ENCODE results near the gene S100A11. TPM values are rescaled to one million over a fixed set of nuclear protein-coding genes. Genes with fewer than 3 reads are reported as not detected.

The S100A11 gene
- polyA plus RNA-seq, 1 of the 3 experiments (the other 2 are of a cell fraction): 736 TPM

DNA sequence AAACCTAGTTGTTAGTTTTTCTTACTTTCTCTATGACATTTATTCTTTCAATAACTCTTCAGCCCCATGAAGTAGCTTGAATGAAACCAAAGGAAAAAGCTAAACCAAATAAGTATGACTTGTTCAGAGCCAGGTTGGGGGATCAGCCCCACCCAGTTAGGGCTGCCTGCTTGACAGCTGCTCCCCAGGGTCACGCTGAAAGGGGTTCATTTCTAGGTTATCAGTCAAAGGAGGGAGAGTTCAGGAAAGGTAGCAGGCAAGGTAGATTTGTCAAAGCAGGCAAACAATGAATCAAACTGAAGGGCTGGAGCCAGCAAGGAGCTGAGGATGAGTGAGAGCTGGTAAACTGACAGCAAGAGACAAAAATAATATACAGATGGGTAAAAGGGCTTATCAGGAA lies 3.1 kb upstream of the S100A11 start:
- H3K9me3 ChIP-seq: no peaks in the 10 kb centered on the region
- no peaks in the 10 kb centered on the region for H3K9me2 ChIP-seq
- peaks cover 13% of the 10 kb centered on the region for H3F3A ChIP-seq (replicated peaks; ENCODE audit: insufficient read depth)
- no peak overlapping the region for H3K9ac ChIP-seq
- no peak for DNase-seq
- no peaks in the 10 kb centered on the region for H4K20me1 ChIP-seq (ENCODE audit: insufficient read depth)
- TF ChIP-seq JUND (IDR thresholded peaks at IDR 0.05) (no peak), MEF2A (IDR thresholded peaks at IDR 0.05; ENCODE audit: borderline replicate concordance, low read depth) (no peak), TAF1 (IDR thresholded peaks at IDR 0.05; ENCODE audit: borderline replicate concordance, low read depth, low read length) (no peak), EZH2phosphoT487 (IDR thresholded peaks at IDR 0.05; ENCODE audit: borderline replicate concordance, low read depth) (no peak), RFX5 (IDR thresholded peaks at IDR 0.05; ENCODE audit: low read length) (no peak), YY1 (IDR thresholded peaks at IDR 0.05; ENCODE audit: low read depth) (no peak), TEAD4 (IDR thresholded peaks at IDR 0.05; ENCODE audit: borderline replicate concordance, insufficient read depth) (no peak), FOXM1 (IDR thresholded peaks at IDR 0.05; ENCODE audit: low read depth) (no peak), SMC3 (IDR thresholded peaks at IDR 0.05; ENCODE audit: low read depth, low read length) (no peak), USF1 (IDR thresholded peaks at IDR 0.05; ENCODE audit: borderline replicate concordance, low read depth) (no peak), GABPA (IDR thresholded peaks at IDR 0.05; ENCODE audit: low read depth) (no peak), RXRA (IDR thresholded peaks at IDR 0.05; ENCODE audit: borderline replicate concordance, low read depth) (no peak), ELF1 (IDR thresholded peaks at IDR 0.05) (no peak), FOXJ3 (CRISPR knock-in tag; IDR thresholded peaks at IDR 0.05) (no peak), NRF1 (IDR thresholded peaks at IDR 0.05; ENCODE audit: low read depth, low read length) (no peak), EP300 (IDR thresholded peaks at IDR 0.05; ENCODE audit: borderline replicate concordance in 1 of 2, low read depth in 1 of 2, low read length in 1 of 2) (no peak)
- TF ChIP-seq, protein P1, sequence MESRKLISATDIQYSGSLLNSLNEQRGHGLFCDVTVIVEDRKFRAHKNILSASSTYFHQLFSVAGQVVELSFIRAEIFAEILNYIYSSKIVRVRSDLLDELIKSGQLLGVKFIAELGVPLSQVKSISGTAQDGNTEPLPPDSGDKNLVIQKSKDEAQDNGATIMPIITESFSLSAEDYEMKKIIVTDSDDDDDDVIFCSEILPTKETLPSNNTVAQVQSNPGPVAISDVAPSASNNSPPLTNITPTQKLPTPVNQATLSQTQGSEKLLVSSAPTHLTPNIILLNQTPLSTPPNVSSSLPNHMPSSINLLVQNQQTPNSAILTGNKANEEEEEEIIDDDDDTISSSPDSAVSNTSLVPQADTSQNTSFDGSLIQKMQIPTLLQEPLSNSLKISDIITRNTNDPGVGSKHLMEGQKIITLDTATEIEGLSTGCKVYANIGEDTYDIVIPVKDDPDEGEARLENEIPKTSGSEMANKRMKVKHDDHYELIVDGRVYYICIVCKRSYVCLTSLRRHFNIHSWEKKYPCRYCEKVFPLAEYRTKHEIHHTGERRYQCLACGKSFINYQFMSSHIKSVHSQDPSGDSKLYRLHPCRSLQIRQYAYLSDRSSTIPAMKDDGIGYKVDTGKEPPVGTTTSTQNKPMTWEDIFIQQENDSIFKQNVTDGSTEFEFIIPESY (IDR thresholded peaks at IDR 0.05; ENCODE audit: borderline replicate concordance, low read depth): no peak
- TF ChIP-seq, protein P2, sequence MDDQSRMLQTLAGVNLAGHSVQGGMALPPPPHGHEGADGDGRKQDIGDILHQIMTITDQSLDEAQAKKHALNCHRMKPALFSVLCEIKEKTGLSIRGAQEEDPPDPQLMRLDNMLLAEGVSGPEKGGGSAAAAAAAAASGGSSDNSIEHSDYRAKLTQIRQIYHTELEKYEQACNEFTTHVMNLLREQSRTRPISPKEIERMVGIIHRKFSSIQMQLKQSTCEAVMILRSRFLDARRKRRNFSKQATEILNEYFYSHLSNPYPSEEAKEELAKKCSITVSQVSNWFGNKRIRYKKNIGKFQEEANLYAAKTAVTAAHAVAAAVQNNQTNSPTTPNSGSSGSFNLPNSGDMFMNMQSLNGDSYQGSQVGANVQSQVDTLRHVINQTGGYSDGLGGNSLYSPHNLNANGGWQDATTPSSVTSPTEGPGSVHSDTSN (IDR thresholded peaks at IDR 0.05): no peak
- no peak overlapping the region for H2AFZ ChIP-seq (ENCODE audit: low read depth)
- H3K27me3 ChIP-seq (ENCODE audit: insufficient read depth): peaks cover 33% of the 10 kb centered on the region
- no peak overlapping the region for H3K27ac ChIP-seq (ENCODE audit: low read depth in 2 of 2, low read length in 1 of 2)
- peaks cover 0 to under 1% of the 10 kb centered on the region in 2 experiments for H3K36me3 ChIP-seq (replicated peaks in 1 of 2; ENCODE audit: control insufficient read depth in 1 of 2, insufficient read depth in 2 of 2, low read length in 1 of 2)
- CTCF ChIA-PET: interaction anchor here (0.7 to 2.3 kb wide), 2 partner anchors 13 to 36 kb away, joined by 3 to 6 read pairs; no protein-coding TSS in a partner anchor
- no peak overlapping the region for H3K4me3 ChIP-seq (ENCODE audit: low read depth in 2 of 2, low read length in 1 of 2)
- H3K79me2 ChIP-seq (ENCODE audit: insufficient read depth): peaks cover 23% of the 10 kb centered on the region
- 38% methylated on average over 1 of the region's 1 CpG for WGBS (ENCODE audit: low lambda C conversion rate)
- POLR2A ChIA-PET: no interaction called here
- no peak overlapping the region for H3K4me2 ChIP-seq
- H3K4me1 ChIP-seq (ENCODE audit: control insufficient read depth in 1 of 2, insufficient read depth in 2 of 2, low read depth in 1 of 2, low read length in 1 of 2): peaks cover 0 to 4% of the 10 kb centered on the region in 2 experiments; a peak in 1 of 4 replicates
